IMR-90 (cell line): ENCODE results near the gene BMPER. TPM values are rescaled to one million over a fixed set of nuclear protein-coding genes. Genes with fewer than 3 reads are reported as not detected.

Source experiments
- ATAC-seq: fragments of 200-7000 bp; cut with Tn5 transposase; 2 replicates; pipeline ENCODE4 v1.9.1; 2020; ENCODE audit warnings: low read depth, mild to moderate bottlenecking, moderate library complexity
- BruUV-seq: library from RNA; stranded (reverse); fragments of 400-500 nt; replicated peaks from 2 replicates; lab custom pipeline; 2021; lab: Mats Ljungman, UMichigan
- CTCF ChIA-PET: fragments of 300-600 bp; formaldehyde crosslinking; extraction: SDS; loops from one replicate; lab custom pipeline; 2021; ENCODE audit warnings: antibody characterized with exemption; lab: Yijun Ruan, JAX
- POLR2A ChIA-PET: fragments of 300-600 bp; sonication (Branson Sonifier 250); formaldehyde crosslinking; loops from one replicate; lab custom pipeline; 2022; ENCODE audit warnings: antibody characterized with exemption; ENCODE audit not compliant: unreplicated experiment; lab: Charles Lee
- DNase-seq: peaks from one replicate; pipeline ENCODE4 v3.0.0; 2013
- H2AFZ ChIP-seq: replicated peaks from 2 replicates; pipeline ENCODE3; 2013; ENCODE audit warnings: low read length, mild to moderate bottlenecking; ENCODE audit not compliant: poor library complexity
- H2AK5ac ChIP-seq: 2 replicates; pipeline ENCODE4 v1.6.1; 2013; ENCODE audit warnings: low read depth, low read length, inconsistent platforms
- H2AK9ac ChIP-seq: replicated peaks from 2 replicates; pipeline ENCODE3; 2013; ENCODE audit warnings: mild to moderate bottlenecking, low read depth, low read length, moderate library complexity; ENCODE audit not compliant: poor library complexity
- H2BK120ac ChIP-seq: 2 replicates; pipeline ENCODE4 v1.6.1; 2013; ENCODE audit warnings: low read depth, low read length, inconsistent platforms
- H2BK15ac ChIP-seq: 3 replicates; pipeline ENCODE4 v1.6.1; 2013; ENCODE audit warnings: low read depth, low read length, inconsistent platforms
- H2BK20ac ChIP-seq: 2 replicates; pipeline ENCODE4 v1.6.1; 2013; ENCODE audit warnings: low read depth, mild to moderate bottlenecking, inconsistent platforms, low read length, moderate library complexity
- H2BK5ac ChIP-seq: 2 replicates; pipeline ENCODE4 v1.6.1; 2013; ENCODE audit warnings: mild to moderate bottlenecking, low read depth, low read length, inconsistent platforms; ENCODE audit not compliant: poor library complexity, severe bottlenecking
- H3K14ac ChIP-seq: replicated peaks from 2 replicates; pipeline ENCODE4 v1.6.1; 2013; ENCODE audit warnings: low read depth, low read length, inconsistent platforms
- H3K18ac ChIP-seq: 2 replicates; pipeline ENCODE4 v1.6.1; 2013; ENCODE audit warnings: low read depth, low read length, control low read depth
- H3K23ac ChIP-seq: 2 replicates; pipeline ENCODE4 v1.6.1; 2013; ENCODE audit warnings: low read depth, low read length, inconsistent platforms
- H3K27ac ChIP-seq: 2 replicates; pipeline ENCODE4 v1.5.1; 2013; ENCODE audit warnings: mild to moderate bottlenecking, control low read depth, low read length; ENCODE audit not compliant: insufficient read depth
- H3K27me3 ChIP-seq: 2 replicates; pipeline ENCODE4 v1.6.1; 2013; ENCODE audit warnings: low read length; ENCODE audit not compliant: control insufficient read depth, insufficient read depth
- H3K36me3 ChIP-seq: 2 replicates; pipeline ENCODE4 v1.6.1; 2013; ENCODE audit warnings: low read length, mixed read lengths; ENCODE audit not compliant: control insufficient read depth, insufficient read depth
- H3K4ac ChIP-seq: 2 replicates; pipeline ENCODE4 v1.6.1; 2013; ENCODE audit warnings: low read depth, low read length, inconsistent platforms
- H3K4me1 ChIP-seq: 2 replicates; pipeline ENCODE4 v1.6.1; 2013; ENCODE audit warnings: low read length, mixed read lengths; ENCODE audit not compliant: control insufficient read depth, insufficient read depth
- H3K4me2 ChIP-seq: 2 replicates; pipeline ENCODE4 v1.6.1; 2013; ENCODE audit warnings: low read depth, mild to moderate bottlenecking, control low read depth, low read length, moderate library complexity
- H3K4me3 ChIP-seq: 2 replicates; pipeline ENCODE4 v1.5.1; 2013; ENCODE audit warnings: low read depth, mild to moderate bottlenecking, control low read depth, low read length, moderate library complexity; ENCODE audit not compliant: insufficient read depth
- H3K56ac ChIP-seq: 2 replicates; pipeline ENCODE4 v1.6.1; 2013; ENCODE audit warnings: low read length, inconsistent platforms; ENCODE audit not compliant: insufficient read depth; ENCODE audit errors: extremely low read depth
- H3K79me1 ChIP-seq, 2 experiments: 2 replicates each; pipeline ENCODE4 v1.6.1; 2013; ENCODE audit warnings: low read length in 2 of 2, inconsistent platforms in 1 of 2, low read depth in 1 of 2
- H3K9ac ChIP-seq: 2 replicates; pipeline ENCODE4 v1.6.1; 2013; ENCODE audit warnings: low read depth, low read length, control low read depth
- H3K9me1 ChIP-seq: 2 replicates; pipeline ENCODE4 v1.6.1; 2013; ENCODE audit warnings: low read length, inconsistent platforms; ENCODE audit not compliant: insufficient read depth
- H3K9me3 ChIP-seq: 2 replicates; pipeline ENCODE4 v1.6.1; 2013; ENCODE audit warnings: low read length; ENCODE audit not compliant: control insufficient read depth, insufficient read depth
- H4K20me1 ChIP-seq: 2 replicates; pipeline ENCODE4 v1.6.1; 2013; ENCODE audit warnings: low read length, inconsistent platforms; ENCODE audit not compliant: insufficient read depth
- H4K5ac ChIP-seq: 2 replicates; pipeline ENCODE4 v1.6.1; 2013; ENCODE audit warnings: mild to moderate bottlenecking, low read depth, low read length, control low read depth
- H4K8ac ChIP-seq, 2 experiments: 2 replicates each; pipeline ENCODE4 v1.6.1; 2013; ENCODE audit warnings: low read depth in 2 of 2, low read length in 2 of 2, control low read depth in 1 of 2, inconsistent platforms in 1 of 2
- H4K91ac ChIP-seq: 2 replicates; pipeline ENCODE4 v1.6.1; 2013; ENCODE audit warnings: low read depth, low read length, inconsistent platforms; ENCODE audit not compliant: insufficient read depth
- BHLHE40 ChIP-seq: fragments of 150-350 bp; IDR thresholded peaks from 2 replicates; pipeline ENCODE4 v1.6.1; 2016; ENCODE audit warnings: mild to moderate bottlenecking, low read depth, low read length
- CEBPB ChIP-seq: IDR thresholded peaks from 2 replicates; pipeline ENCODE4 v1.6.1; 2012; ENCODE audit warnings: low read depth, low read length, improper control_type of control experiment
- CHD1 ChIP-seq: IDR thresholded peaks from 2 replicates; pipeline ENCODE4 v1.6.1; 2012; ENCODE audit warnings: low read depth, low read length, improper control_type of control experiment
- ELK1 ChIP-seq: fragments of 150-350 bp; IDR thresholded peaks from 2 replicates; pipeline ENCODE4 v1.6.1; 2016; ENCODE audit warnings: low read depth, mild to moderate bottlenecking, low read length, moderate library complexity, borderline replicate concordance
- FOS ChIP-seq: fragments of 150-350 bp; IDR thresholded peaks from 2 replicates; pipeline ENCODE4 v1.6.1; 2016; ENCODE audit warnings: low read depth, low read length
- MAFK ChIP-seq: IDR thresholded peaks from 2 replicates; pipeline ENCODE4 v1.6.1; 2012; ENCODE audit warnings: low read depth, low read length, improper control_type of control experiment
- MAZ ChIP-seq: IDR thresholded peaks from 2 replicates; pipeline ENCODE4 v1.6.1; 2012; ENCODE audit warnings: low read depth, mild to moderate bottlenecking, low read length, improper control_type of control experiment, moderate library complexity, borderline replicate concordance
- MXI1 ChIP-seq: IDR thresholded peaks from 2 replicates; pipeline ENCODE4 v1.6.1; 2012; ENCODE audit warnings: low read depth, mild to moderate bottlenecking, low read length, moderate library complexity, borderline replicate concordance
- NFE2L2 ChIP-seq: fragments of 150-350 bp; IDR thresholded peaks from 2 replicates; pipeline ENCODE4 v1.6.1; 2016; ENCODE audit warnings: low read depth, mild to moderate bottlenecking, low read length
- RAD21 ChIP-seq: IDR thresholded peaks from 2 replicates; pipeline ENCODE4 v1.6.1; 2012; ENCODE audit warnings: low read length, improper control_type of control experiment
- RCOR1 ChIP-seq: IDR thresholded peaks from 2 replicates; pipeline ENCODE4 v1.6.1; 2012; ENCODE audit warnings: mild to moderate bottlenecking, low read length, improper control_type of control experiment; ENCODE audit not compliant: insufficient replicate concordance
- RFX5 ChIP-seq: IDR thresholded peaks from 2 replicates; pipeline ENCODE4 v1.8.0; 2012; ENCODE audit warnings: low read depth, mild to moderate bottlenecking, low read length, moderate library complexity
- USF2 ChIP-seq: fragments of 150-350 bp; IDR thresholded peaks from 2 replicates; pipeline ENCODE4 v1.6.1; 2017; ENCODE audit warnings: mild to moderate bottlenecking, antibody characterized with exemption, low read length, low read depth
- WGBS, 2 experiments: methylation state at CpG; one replicate each; pipeline versions ENCODE4 v1.1.5 to v1.1.7; 2013; ENCODE audit warnings: missing lambda C conversion rate in 2 of 2; ENCODE audit not compliant: insufficient read length in 1 of 2; ENCODE audit errors: extremely low coverage in 2 of 2; 5-methylcytosine and 5-hydroxymethylcytosine counted together
- dilution Hi-C: fragments of 300-500 bp; cut with HindIII; formaldehyde crosslinking; loops from one replicate; pipeline ENCODE4 v1.14.3; 2018; ENCODE audit warnings: low sequenced_read_pairs; ENCODE audit not compliant: unreplicated experiment
- in situ Hi-C: fragments of 300-500 bp; cut with MboI; formaldehyde crosslinking; loops from 3 replicates; pipeline ENCODE4 v1.14.3; 2019; ENCODE audit warnings: low sequenced_read_pairs, inconsistent platforms, mixed read lengths
- intact Hi-C: fragments of 100-400 bp; cut with micrococcal nuclease; formaldehyde crosslinking; loops from 2 replicates; pipeline ENCODE4 v1.10.0; 2022
- polyA plus RNA-seq, 3 experiments: library from polyadenylated mRNA; depleted of rRNA; stranded (reverse); fragments of >200 nt; gene quantifications; 2 replicates each; pipeline ENCODE4 v1.2.3, GENCODE V29; 2012; ENCODE audit warnings: low replicate concordance in 1 of 3
- total RNA-seq: library from RNA; depleted of rRNA; stranded (reverse); fragments of >200 nt; gene quantifications from 2 replicates; pipeline ENCODE4 v1.2.3, GENCODE V29; 2012

BMPER gene
- total and polyA plus RNA-seq, 2 of the 4 experiments (the other 2 are of a cell fraction): 6.2 to 7.9 TPM

- in situ Hi-C loops (no loop called here), intact Hi-C loops (no loop called here), dilution Hi-C loops (no loop called here)
- H2AFZ ChIP-seq: no peak overlapping the region
- no peak overlapping the region for H4K5ac ChIP-seq
- no peak overlapping the region for H4K91ac ChIP-seq
- H3K79me1 ChIP-seq: no peaks in the 10 kb centered on the region
- ChIA-PET CTCF (no interaction called here), POLR2A (no interaction called here)
- WGBS, 2 experiments: no CpG with 5 or more reads among the region's 1 CpG
- ATAC-seq: no peak
- H3K4me1 ChIP-seq: peaks cover 1% of the 10 kb centered on the region; the same call in 1 of the 2 replicates
- H2AK9ac ChIP-seq: no peak overlapping the region
- H3K23ac ChIP-seq: no peak overlapping the region
- no peak overlapping the region for H3K4ac ChIP-seq
- H3K14ac ChIP-seq: no peak overlapping the region; the same call in 1 of the 2 replicates
- no peak overlapping the region for H3K56ac ChIP-seq
- no peak overlapping the region for H3K9ac ChIP-seq
- H3K4me3 ChIP-seq: no peak overlapping the region
- H3K27me3 ChIP-seq: no peaks in the 10 kb centered on the region
- H2BK120ac ChIP-seq: no peak overlapping the region
- no peak overlapping the region for H2AK5ac ChIP-seq
- TF ChIP-seq RCOR1: no peak
- TF ChIP-seq USF2: no peak
- no peak for TF ChIP-seq NFE2L2
- TF ChIP-seq CEBPB: no peak
- TF ChIP-seq MAFK: no peak
- no peak for TF ChIP-seq MXI1
- no peak for TF ChIP-seq FOS
- no peak for TF ChIP-seq BHLHE40
- no peak for TF ChIP-seq RAD21
- TF ChIP-seq RFX5: no peak
- no peak for TF ChIP-seq MAZ
- TF ChIP-seq CHD1: no peak
- TF ChIP-seq ELK1: no peak
- no peaks in the 10 kb centered on the region for H4K20me1 ChIP-seq
- H3K36me3 ChIP-seq: no peaks in the 10 kb centered on the region
- DNase-seq: peak; percentile 19
- no peak overlapping the region for H4K8ac ChIP-seq
- H3K18ac ChIP-seq: no peak overlapping the region
- no peak overlapping the region for H3K4me2 ChIP-seq
- no peaks in the 10 kb centered on the region for H3K9me1 ChIP-seq
- H2BK15ac ChIP-seq: no peak overlapping the region; the same call in 2 of the 3 replicates
- no peak overlapping the region for H2BK20ac ChIP-seq
- H2BK5ac ChIP-seq: no peak overlapping the region
- no peaks in the 10 kb centered on the region for H3K9me3 ChIP-seq
- BruUV-seq: no TSS peak
- no peak overlapping the region for H3K27ac ChIP-seq
Observed at GRCh38 chr7:34104992-34105391, 199.7 kb downstream of the BMPER start.
